Endothelial cell of hepatic sinusoid (primary cell): Measurements from ENCODE around the gene WNT10A.
"Not testable (repeated sequence)": the region's sequence is repeated elsewhere in the genome, so short reads cannot be mapped to it uniquely, and the experiment has no call there.

Experiments used
- in situ Hi-C: cut with HindIII; loops from 2 replicates; pipeline ENCODE4 v1.10.0; 2017; ENCODE audit warnings: low sequenced_read_pairs

The WNT10A gene

GRCh38 chr2:218925434-218925833 lies 44.8 kb downstream of the WNT10A start:
- in situ Hi-C loops: loop anchor here (5.0 kb wide), 1 partner anchor 93 kb away; the partner anchor contains the start of gene PRKAG3

GRCh38 chr2:218927422-218927821 lies 46.8 kb downstream of the WNT10A start:
- in situ Hi-C loops: loop anchor here (5.0 kb wide), 1 partner anchor 95 kb away; the partner anchor contains the start of gene PRKAG3

GRCh38 chr2:218927876-218928275 lies 47.2 kb downstream of the WNT10A start:
- in situ Hi-C loops: loop anchor here (5.0 kb wide), 1 partner anchor 96 kb away; the partner anchor contains the start of gene PRKAG3

- in situ Hi-C loops: not testable (repeated sequence)
Measured at GRCh38 chr2:218930488-218930887, 49.8 kb downstream of the WNT10A start.

- in situ Hi-C loops: not testable (repeated sequence)
Measured at GRCh38 chr2:218931751-218932150, 51.1 kb downstream of the WNT10A start.
